Right ventricle myocardium superior (tissue), 1 donor: ENCODE data around the gene GLP1R. TPM values are rescaled to one million over a fixed set of nuclear protein-coding genes. Genes with fewer than 3 reads are reported as not detected.

Source experiments
- ATAC-seq: fragments of 200-7000 bp; cut with Tn5 transposase; one replicate; pipeline ENCODE4 v1.9.1; 2020; ENCODE audit warnings: mild to moderate bottlenecking; ENCODE audit not compliant: poor library complexity
- DNase-seq: peaks from one replicate; pipeline ENCODE4 v3.0.0-alpha.2; 2020
- intact Hi-C: fragments of 100-400 bp; cut with DNase I; formaldehyde crosslinking; loops from one replicate; pipeline ENCODE4 v1.11.2; 2022
- total RNA-seq: library from RNA; stranded (reverse); fragmentation: NEBNext Ultra II Directional; extraction: Animal tissue kit (Norgen Biotek cat#: 25700); gene quantifications from one replicate; pipeline ENCODE4 v1.2.1, GENCODE V29; 2021
- donor health status: DM: no; HTN: yes; CAD: no; lungs with severe emphysema.

The GLP1R gene
- total RNA-seq, 1 donor from 2014 or later = 6.5 TPM

GRCh38 chr6:39059496-39060310, 11.1 kb downstream of the GLP1R start:
- DNase-seq = no peak
- no peak for ATAC-seq
- intact Hi-C loops = no loop called here

- intact Hi-C loops = no loop called here
- DNase-seq (no peak), ATAC-seq (peak; percentile 13)
Measured at GRCh38 chr6:39060467-39061160, 12.0 kb downstream of the GLP1R start.

- DNase-seq (no peak), ATAC-seq (no peak)
- intact Hi-C loops = no loop called here
Measured at GRCh38 chr6:39061182-39061581, 12.6 kb downstream of the GLP1R start.

GRCh38 chr6:39061588-39061987, 13.0 kb downstream of the GLP1R start:
- intact Hi-C loops = no loop called here
- DNase-seq = no peak
- no peak for ATAC-seq

GRCh38 chr6:39062014-39062740, 13.6 kb downstream of the GLP1R start:
- ATAC-seq (peak; percentile 56), DNase-seq (peak; percentile 58)
- intact Hi-C loops = no loop called here

- DNase-seq = no peak
- ATAC-seq = peak; percentile 65
- intact Hi-C loops = no loop called here
Measured at GRCh38 chr6:39063526-39063925, 14.9 kb downstream of the GLP1R start.

DNA sequence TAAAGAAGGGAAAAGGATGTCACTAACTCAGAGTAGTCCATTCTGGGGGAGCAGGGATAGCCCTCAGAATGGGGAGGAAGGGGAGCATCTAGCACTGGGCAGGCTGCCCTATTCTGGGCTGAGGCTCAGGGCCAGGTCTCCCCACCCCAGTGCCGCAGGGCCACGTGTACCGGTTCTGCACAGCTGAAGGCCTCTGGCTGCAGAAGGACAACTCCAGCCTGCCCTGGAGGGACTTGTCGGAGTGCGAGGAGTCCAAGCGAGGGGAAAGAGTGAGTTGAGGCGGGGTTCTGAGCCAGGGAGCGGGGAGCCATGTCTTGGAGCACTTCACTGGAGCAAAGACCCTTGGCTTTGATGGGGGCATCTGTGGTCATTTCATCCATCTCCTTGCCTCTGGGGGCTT, 17.0 kb downstream of the GLP1R start:
- DNase-seq = no peak

DNA sequence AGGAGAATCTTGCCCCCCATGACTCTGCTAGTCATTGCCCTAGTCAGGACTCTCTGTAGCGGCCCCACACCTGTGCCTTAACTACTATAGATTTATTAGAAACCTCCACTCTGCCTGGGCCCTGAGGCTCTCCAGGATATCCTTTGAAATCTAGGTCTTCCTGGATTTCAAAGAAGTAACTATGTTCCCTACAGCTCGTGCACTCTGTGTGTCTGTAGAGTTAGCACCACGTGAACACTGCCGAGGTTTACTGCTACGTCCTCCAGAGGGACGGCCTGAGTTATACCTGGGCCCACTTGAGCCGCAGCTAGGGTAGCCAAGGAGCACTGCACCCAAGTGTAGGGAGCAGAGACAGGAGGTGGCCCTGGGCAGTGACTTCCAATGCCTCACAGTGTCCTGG, 19.8 kb downstream of the GLP1R start:
- DNase-seq (no peak), ATAC-seq (no peak)
- intact Hi-C loops = no loop called here

More for the DNA sequence above, 17.0 kb downstream of the GLP1R start:
- no peak for ATAC-seq
- intact Hi-C loops = no loop called here

- intact Hi-C loops = no loop called here
- DNase-seq (no peak), ATAC-seq (no peak)
Measured at GRCh38 chr6:39072830-39073229, 24.2 kb downstream of the GLP1R start.

DNA sequence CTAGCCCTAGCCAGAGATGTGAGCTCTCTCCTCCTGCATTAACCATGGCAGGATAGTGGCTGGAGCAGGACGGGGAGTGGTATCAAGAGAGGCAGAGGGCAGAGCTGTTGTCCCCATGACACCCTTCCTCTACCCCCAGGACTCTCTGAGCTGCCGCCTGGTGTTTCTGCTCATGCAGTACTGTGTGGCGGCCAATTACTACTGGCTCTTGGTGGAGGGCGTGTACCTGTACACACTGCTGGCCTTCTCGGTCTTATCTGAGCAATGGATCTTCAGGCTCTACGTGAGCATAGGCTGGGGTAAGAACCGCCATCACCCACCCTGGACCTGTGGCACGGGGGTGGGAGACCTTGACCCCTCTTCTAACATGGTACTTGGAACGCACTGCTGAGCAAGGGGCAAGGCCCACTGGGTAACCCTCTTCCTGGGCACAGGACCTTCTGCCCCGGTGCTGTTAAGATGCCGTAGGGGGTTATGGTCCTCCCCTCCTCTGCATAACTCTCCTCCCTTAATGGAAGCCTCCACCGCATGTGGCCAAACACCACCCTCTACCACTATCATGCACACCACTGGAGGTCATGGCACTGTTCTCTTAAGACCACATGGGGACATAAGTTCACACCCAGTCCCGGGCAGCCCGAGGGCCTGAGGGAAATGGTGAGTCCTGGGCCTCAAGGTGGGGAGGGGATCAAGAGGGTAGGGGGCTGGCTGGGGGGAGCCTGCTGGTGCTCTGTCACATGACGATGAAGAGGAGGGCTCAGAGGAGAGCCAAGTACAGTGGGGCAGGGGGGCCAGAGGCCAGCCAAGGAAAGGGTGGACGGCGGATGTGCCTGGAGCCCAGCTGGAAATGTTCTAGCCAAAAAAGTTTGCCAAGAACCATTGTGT, 25.1 kb downstream of the GLP1R start:
- intact Hi-C loops = no loop called here
- ATAC-seq = peak; percentile 25
- DNase-seq = no peak

DNA sequence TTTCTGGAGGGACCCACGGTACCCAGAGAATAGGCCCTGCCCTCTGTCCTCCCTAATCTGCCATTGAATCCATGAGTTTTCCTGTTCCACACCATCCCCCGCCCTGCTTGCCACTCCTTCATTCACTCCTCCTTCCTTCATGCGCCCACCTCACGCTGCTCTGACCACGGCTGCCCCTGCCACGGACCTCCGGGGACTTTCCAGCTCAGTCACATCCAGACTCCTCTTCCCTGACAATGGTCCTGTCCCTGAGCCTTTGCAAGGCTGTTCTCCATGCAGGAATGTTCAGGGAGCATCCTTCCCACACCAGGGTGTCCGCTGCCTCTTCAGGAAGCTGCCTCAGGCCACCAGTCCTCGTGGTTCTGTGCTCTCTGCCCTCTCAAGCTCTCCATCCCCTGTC, 25.9 kb downstream of the GLP1R start:
- intact Hi-C loops = no loop called here

DNA sequence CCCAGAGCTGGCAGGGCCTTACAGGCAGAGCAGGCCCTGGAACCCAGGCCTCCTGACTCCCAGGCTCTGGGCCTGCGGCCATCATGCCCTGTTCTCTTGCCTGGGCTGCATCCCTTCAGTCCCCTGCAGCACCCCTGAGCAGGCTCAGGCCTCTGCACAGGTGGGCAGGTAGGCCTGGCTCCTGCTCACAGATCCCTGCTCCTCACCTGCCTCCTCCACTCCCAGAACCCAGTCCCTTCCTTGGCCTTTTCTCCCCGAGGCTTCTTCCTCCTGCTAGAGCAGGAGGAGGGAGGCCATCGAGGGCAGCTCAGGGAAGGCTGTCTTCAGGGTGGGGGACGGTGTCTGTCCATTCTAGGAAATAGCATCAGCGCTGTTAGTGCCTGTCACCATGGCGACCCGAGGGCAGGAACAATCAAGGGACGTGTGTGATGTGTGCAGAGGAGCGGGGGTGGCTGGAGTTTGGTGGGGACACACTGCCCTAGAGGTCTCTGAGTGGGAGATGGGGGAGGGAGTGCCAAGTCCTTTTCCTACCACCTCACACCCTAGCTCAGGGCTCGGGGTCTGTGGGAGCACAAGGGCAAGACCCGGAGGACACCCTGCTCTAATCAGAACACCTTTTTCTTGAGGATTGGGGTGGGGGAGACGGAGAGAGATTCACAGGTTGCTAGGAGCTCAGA, 26.6 kb downstream of the GLP1R start:
- DNase-seq = no peak
- ATAC-seq = no peak
- intact Hi-C loops = no loop called here

More for the DNA sequence above, 25.9 kb downstream of the GLP1R start:
- ATAC-seq (no peak), DNase-seq (no peak)

DNA sequence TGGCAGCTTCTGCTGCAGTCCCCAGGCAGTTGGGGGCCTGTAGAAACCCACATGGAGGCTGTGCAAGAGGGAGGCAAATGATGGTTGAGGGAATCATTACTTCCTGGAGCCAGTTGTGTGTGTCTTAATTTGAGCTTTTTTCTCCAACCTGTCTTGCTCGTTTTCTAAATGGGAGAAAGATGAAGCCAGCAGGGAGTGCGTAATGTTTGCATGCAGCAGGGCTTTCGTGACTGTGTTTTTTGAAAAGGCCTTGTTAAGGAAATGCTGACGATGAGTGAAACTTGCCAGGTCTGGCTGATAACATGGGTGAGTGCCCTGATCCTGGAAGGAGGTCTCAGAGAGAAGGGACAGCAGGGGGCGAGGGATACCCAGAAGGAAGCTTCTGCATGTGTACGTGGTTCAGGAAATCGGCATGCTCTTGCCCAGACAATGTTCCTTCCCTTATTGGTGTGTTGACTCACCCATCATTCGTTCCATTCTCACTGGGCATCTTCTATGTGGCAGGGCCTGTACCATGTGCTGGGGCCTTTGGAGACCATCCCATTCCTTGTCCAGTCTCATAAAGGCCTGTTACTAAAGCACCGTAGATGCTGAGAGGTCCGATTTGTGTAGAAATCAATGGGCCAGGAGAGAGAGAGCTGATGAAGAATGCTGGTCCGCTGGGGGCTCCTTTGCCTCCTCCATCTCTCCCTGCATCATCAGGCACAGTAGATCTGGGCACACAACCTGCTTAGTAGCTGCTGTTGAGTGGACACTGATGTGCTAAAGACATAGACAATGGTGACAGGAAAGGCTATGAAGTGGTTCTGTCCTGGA, 27.4 kb downstream of the GLP1R start:
- intact Hi-C loops = no loop called here
- no peak for ATAC-seq
- no peak for DNase-seq

- no peak for ATAC-seq
- DNase-seq = no peak
- intact Hi-C loops = no loop called here
Measured at GRCh38 chr6:39076623-39077535, 28.3 kb downstream of the GLP1R start.

DNA sequence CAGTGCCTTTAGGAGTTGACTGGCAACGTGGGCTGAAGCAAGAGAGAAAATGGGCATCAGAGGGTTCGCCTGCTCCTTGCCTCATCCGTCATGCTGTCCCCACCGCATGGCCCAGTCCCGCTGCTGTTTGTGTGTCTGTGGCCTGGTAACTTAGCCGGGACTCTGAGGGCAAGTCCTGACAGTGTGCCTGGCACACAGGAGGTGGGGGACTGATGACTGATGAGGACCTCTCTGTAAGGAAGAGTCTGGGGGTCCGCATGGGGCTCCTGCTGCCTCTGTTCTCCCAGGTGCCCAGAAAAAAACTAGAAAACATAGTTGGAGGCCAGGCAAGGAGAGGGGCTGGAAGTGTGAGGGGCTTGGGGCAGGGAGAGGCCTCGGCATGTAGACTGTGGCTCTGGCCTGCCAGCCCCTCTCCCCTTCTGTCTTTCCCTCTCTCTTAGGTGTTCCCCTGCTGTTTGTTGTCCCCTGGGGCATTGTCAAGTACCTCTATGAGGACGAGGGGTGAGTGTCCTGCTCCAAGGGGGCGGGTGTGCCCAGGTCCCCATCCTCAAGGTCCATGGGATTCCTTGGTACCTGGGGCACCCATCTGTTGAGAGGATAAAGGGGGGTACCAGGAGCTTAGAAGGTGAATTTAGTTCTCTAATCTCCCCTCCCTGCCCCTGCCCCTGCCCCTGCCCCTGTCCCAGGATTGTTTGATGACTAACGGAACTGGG, 29.5 kb downstream of the GLP1R start:
- ATAC-seq (no peak), DNase-seq (no peak)
- intact Hi-C loops = no loop called here

DNA sequence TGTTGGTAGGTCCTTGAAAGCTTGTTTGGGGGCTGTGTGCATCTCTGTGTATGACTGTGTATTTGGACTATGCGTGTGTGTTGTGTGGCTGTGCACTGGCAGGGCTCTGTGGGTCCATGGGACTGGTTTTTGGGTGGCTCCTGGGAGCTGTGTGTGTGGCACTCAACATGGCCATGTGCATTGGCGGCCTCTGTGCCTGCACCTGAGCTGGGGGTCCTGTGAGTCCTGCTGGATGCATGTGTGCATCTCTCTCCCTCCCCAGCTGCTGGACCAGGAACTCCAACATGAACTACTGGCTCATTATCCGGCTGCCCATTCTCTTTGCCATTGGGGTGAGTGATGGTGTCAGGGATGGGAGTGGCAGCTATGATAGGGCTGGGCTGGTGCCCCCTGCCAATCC, 30.1 kb downstream of the GLP1R start:
- ATAC-seq (no peak), DNase-seq (no peak)
- intact Hi-C loops = no loop called here
